NCI-H2196 treated with DMSO at 0.1 percent for 48 hours (cell line): ENCODE results near the gene PPP5C.
"Not testable (repeated sequence)": the region's sequence is repeated elsewhere in the genome, so short reads cannot be mapped to it uniquely, and the experiment has no call there.

Experiments used
- DNase-seq: peaks from one replicate; lab custom pipeline; 2025; ENCODE audit not compliant: unreplicated experiment; lab: John Stamatoyannopoulos, UW

Gene PPP5C

GRCh38 chr19:46406976-46407375, 60.1 kb downstream of the PPP5C start:
- DNase-seq = no peak

GRCh38 chr19:46407856-46408663, 61.2 kb downstream of the PPP5C start:
- no peak for DNase-seq

GRCh38 chr19:46408664-46409039, 61.8 kb downstream of the PPP5C start:
- no peak for DNase-seq

- DNase-seq = no peak
These were observed 62.3 kb downstream of the PPP5C start for GRCh38 chr19:46409191-46409590.

GRCh38 chr19:46410205-46411087, 63.6 kb downstream of the PPP5C start:
- DNase-seq = no peak

GRCh38 chr19:46411088-46411924, 64.4 kb downstream of the PPP5C start:
- DNase-seq = no peak

- DNase-seq = no peak
These were observed 65.2 kb downstream of the PPP5C start for GRCh38 chr19:46411925-46412649.

GRCh38 chr19:46412650-46413261, 65.9 kb downstream of the PPP5C start:
- DNase-seq = no peak

GRCh38 chr19:46413262-46414031, 66.6 kb downstream of the PPP5C start, which contains the start of gene CCDC8:
Gene CCDC8, minus strand, starts transcription at chr19:46413564. Its CDS starts 754 bp downstream, at chr19:46412810.
- DNase-seq = no peak

- DNase-seq = not testable (repeated sequence)
These were observed 68.0 kb downstream of the PPP5C start for GRCh38 chr19:46414899-46415298.

- peak; percentile 78 for DNase-seq
These were observed 69.2 kb downstream of the PPP5C start for GRCh38 chr19:46415804-46416709.

- DNase-seq = no peak
These were observed 73.2 kb downstream of the PPP5C start for GRCh38 chr19:46420056-46420455.

GRCh38 chr19:46422344-46422743, 75.5 kb downstream of the PPP5C start:
- no peak for DNase-seq

- DNase-seq = no peak
These were observed 76.3 kb downstream of the PPP5C start for GRCh38 chr19:46423188-46423587.

- no peak for DNase-seq
These were observed 79.2 kb downstream of the PPP5C start for GRCh38 chr19:46426035-46426505.

GRCh38 chr19:46426506-46427162, 79.7 kb downstream of the PPP5C start:
- peak; percentile 46 for DNase-seq

- no peak for DNase-seq
These were observed 80.7 kb downstream of the PPP5C start for GRCh38 chr19:46427518-46428045.
